HUES48 (cell line): ENCODE data around the gene PHAX.
"Not testable (repeated sequence)": the region's sequence is repeated elsewhere in the genome, so short reads cannot be mapped to it uniquely, and the experiment has no call there.

Experiments
- H3K27ac ChIP-seq: one replicate; pipeline ENCODE4 v1.7.0; 2013; ENCODE audit warnings: low read depth, low read length, inconsistent platforms
- H3K27me3 ChIP-seq: 2 replicates; pipeline ENCODE4 v1.6.1; 2013; ENCODE audit warnings: mild to moderate bottlenecking, low read length; ENCODE audit not compliant: control insufficient read depth, insufficient read depth
- H3K36me3 ChIP-seq: 2 replicates; pipeline ENCODE4 v1.6.1; 2013; ENCODE audit warnings: low read length; ENCODE audit not compliant: control insufficient read depth, insufficient read depth
- H3K4me1 ChIP-seq: 2 replicates; pipeline ENCODE4 v1.6.1; 2013; ENCODE audit warnings: mild to moderate bottlenecking, low read length; ENCODE audit not compliant: control insufficient read depth, insufficient read depth
- H3K4me3 ChIP-seq: 2 replicates; pipeline ENCODE4 v1.5.1; 2013; ENCODE audit warnings: mild to moderate bottlenecking, low read depth, low read length
- H3K9ac ChIP-seq: 2 replicates; pipeline ENCODE4 v1.6.1; 2013; ENCODE audit warnings: mild to moderate bottlenecking, low read depth, low read length, moderate library complexity
- H3K9me3 ChIP-seq: 2 replicates; pipeline ENCODE4 v1.6.1; 2013; ENCODE audit warnings: low read length; ENCODE audit not compliant: control insufficient read depth, insufficient read depth

Gene PHAX

GRCh38 chr5:126640866-126641265 is 40.1 kb downstream of the PHAX start:
- Histone ChIP-seq H3K36me3 (no peaks in the 10 kb centered on the region), H3K4me3 (no peak overlapping the region), H3K4me1 (no peaks in the 10 kb centered on the region), H3K27me3 (no peaks in the 10 kb centered on the region), H3K9ac (no peak overlapping the region), H3K27ac (no peak overlapping the region), H3K9me3 (peaks cover 12% of the 10 kb centered on the region)

GRCh38 chr5:126641387-126641786 is 40.6 kb downstream of the PHAX start:
- H3K4me1 ChIP-seq, result no peaks in the 10 kb centered on the region
- no peak overlapping the region for H3K9ac ChIP-seq
- no peaks in the 10 kb centered on the region for H3K27me3 ChIP-seq
- no peaks in the 10 kb centered on the region for H3K36me3 ChIP-seq
- H3K27ac ChIP-seq, result no peak overlapping the region
- no peak overlapping the region for H3K4me3 ChIP-seq
- peaks cover 12% of the 10 kb centered on the region for H3K9me3 ChIP-seq

DNA sequence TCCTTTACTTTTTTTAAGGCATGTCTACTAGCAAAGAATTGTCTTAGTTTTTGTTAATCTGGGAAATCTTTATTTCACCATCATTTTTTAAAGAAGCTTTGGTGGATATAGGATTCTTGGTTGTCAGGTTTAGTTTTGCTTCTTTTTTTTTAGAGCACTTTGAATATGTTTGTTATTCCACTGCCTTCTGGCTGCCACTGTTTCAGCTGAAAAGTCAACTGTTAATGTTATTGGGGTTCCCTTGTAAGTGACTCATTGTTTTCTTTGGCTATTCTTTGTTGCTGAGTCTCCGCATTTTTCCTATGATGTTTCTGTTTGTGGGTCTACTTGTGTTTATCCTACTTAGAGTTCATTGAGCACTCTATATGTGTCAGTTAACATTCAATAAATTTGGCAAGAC is 44.4 kb downstream of the PHAX start:
- no peaks in the 10 kb centered on the region for H3K4me1 ChIP-seq
- no peak overlapping the region for H3K27ac ChIP-seq
- H3K4me3 ChIP-seq, result no peak overlapping the region
- H3K36me3 ChIP-seq, result no peaks in the 10 kb centered on the region
- H3K27me3 ChIP-seq, result no peaks in the 10 kb centered on the region
- peaks cover 12% of the 10 kb centered on the region for H3K9me3 ChIP-seq
- no peak overlapping the region for H3K9ac ChIP-seq

DNA sequence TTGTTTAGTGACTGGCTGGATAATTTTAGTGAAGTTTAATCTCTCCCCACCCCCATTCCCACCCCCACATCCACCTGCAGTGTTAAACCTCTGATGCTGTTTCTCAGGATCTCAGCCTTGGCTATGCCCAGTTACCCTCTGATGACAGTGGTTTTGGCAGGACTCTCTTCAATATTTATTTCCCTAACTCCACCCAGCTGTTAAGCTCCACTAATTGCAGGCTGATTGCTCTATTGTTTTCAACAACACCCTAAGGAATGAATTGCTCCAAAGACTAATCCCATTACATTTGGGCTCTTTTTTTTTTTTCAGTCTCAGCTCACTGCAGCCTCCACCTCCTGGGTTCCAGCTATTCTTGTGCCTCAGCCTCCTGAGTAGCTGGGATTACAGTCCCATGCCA is 46.3 kb downstream of the PHAX start:
- Histone ChIP-seq H3K27ac (no peak overlapping the region), H3K27me3 (no peaks in the 10 kb centered on the region), H3K4me3 (no peak overlapping the region), H3K36me3 (no peaks in the 10 kb centered on the region), H3K4me1 (no peaks in the 10 kb centered on the region), H3K9ac (no peak overlapping the region), H3K9me3 (peaks cover 12% of the 10 kb centered on the region)

GRCh38 chr5:126648471-126648870 is 47.7 kb downstream of the PHAX start:
- H3K27ac ChIP-seq, result no peak overlapping the region
- H3K27me3 ChIP-seq, result no peaks in the 10 kb centered on the region
- H3K36me3 ChIP-seq, result no peaks in the 10 kb centered on the region
- peaks cover 12% of the 10 kb centered on the region for H3K9me3 ChIP-seq
- no peak overlapping the region for H3K4me3 ChIP-seq
- no peaks in the 10 kb centered on the region for H3K4me1 ChIP-seq
- H3K9ac ChIP-seq, result no peak overlapping the region

DNA sequence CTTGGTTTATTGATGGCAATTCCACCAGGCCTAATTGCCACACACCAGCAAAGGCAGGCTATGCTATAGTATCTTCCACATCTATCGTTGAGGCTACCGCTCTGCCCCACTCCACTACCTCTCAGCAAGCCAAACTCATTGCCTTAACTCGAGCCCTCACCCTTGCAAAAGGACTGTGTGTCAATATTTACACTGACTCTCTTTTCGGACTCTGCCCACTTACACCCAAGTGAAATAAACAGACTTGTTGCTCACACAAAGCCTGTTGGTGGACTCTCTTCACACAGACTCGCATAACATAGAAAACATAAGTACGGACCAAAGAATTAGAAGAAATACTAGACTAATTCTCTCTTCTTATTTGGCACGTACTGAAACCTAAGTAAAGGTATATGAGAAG is 48.3 kb downstream of the PHAX start:
- H3K4me3 ChIP-seq, H3K4me1 ChIP-seq, H3K36me3 ChIP-seq, H3K27ac ChIP-seq, H3K9ac ChIP-seq, H3K27me3 ChIP-seq: not testable (repeated sequence)
- H3K9me3 ChIP-seq, result peaks cover 12% of the 10 kb centered on the region

GRCh38 chr5:126649709-126650108 is 49.0 kb downstream of the PHAX start:
- not testable (repeated sequence) for H3K9ac ChIP-seq, H3K4me1 ChIP-seq, H3K4me3 ChIP-seq, H3K27me3 ChIP-seq, H3K36me3 ChIP-seq, H3K27ac ChIP-seq
- peaks cover 12% of the 10 kb centered on the region for H3K9me3 ChIP-seq

GRCh38 chr5:126650463-126650862 is 49.7 kb downstream of the PHAX start:
- no peak overlapping the region for H3K4me3 ChIP-seq
- H3K4me1 ChIP-seq, result no peaks in the 10 kb centered on the region
- 0 out of 2 replicates have a peak, but pooled peaks cover 4% of the 10 kb centered on the region for H3K9me3 ChIP-seq
- H3K36me3 ChIP-seq, result no peaks in the 10 kb centered on the region
- H3K27ac ChIP-seq, result no peak overlapping the region
- H3K27me3 ChIP-seq, result no peaks in the 10 kb centered on the region
- no peak overlapping the region for H3K9ac ChIP-seq

DNA sequence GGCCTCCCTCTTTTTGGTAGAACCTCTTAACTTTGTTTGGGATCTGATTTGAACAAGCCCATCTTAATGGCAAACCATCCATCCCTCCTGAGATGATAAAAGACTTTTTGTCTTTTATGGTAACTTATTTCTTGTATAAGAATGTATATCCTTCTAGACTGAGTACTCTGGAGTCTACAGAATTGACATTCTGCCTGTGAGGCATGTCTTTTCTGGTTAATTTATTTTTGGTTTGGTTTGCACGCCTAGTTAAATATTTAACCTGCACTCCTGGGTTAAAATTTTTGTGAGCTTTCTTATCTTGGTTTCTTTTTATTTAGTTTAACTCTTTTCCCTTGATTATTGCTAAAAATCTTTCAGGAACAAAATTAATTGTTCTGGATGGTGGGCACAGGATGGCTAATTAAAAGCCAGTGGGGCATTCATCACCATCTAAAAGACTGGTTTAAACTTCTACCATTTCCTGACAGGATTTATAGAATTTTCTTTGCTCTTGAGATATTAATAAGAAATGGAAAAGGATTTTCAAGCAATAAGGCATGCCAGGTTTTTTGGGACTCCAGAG is 50.3 kb downstream of the PHAX start:
- Histone ChIP-seq H3K9ac (no peak overlapping the region), H3K4me3 (no peak overlapping the region)

DNA sequence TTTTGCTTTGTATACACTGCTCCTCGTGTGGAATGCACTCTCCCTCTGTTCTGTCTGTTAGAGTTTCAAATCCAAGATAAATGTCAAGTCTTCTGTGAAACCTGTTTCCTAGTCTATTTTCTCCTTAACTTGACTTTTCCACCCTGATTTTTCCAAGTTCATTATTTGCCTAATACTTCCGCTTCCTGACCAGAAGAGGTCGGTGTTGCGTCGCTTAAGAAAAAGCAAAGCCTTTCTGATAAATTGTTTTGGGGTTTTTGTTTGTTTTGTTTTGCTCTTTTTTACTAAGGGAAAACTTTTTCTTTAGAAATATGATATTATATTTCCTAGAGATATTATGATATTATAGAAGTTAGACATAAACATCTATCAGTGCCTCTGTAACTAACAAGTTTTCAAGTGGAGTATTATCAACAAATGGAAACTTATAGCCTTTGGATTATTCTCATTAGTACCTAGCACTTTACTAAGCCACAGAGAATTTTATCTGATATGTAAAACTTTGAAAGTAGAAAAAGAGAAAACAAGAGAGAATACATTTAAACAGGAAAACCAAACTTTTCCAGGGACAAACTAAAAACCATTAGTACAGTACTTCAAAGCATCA is 55.8 kb downstream of the PHAX start:
- H3K9ac ChIP-seq, result no peak overlapping the region
- no peak overlapping the region for H3K4me3 ChIP-seq

More for the DNA sequence above, 50.3 kb downstream of the PHAX start:
- H3K9me3 ChIP-seq, result no peaks in the 10 kb centered on the region
- no peaks in the 10 kb centered on the region for H3K36me3 ChIP-seq
- no peaks in the 10 kb centered on the region for H3K27me3 ChIP-seq
- no peaks in the 10 kb centered on the region for H3K4me1 ChIP-seq
- no peak overlapping the region for H3K27ac ChIP-seq

DNA sequence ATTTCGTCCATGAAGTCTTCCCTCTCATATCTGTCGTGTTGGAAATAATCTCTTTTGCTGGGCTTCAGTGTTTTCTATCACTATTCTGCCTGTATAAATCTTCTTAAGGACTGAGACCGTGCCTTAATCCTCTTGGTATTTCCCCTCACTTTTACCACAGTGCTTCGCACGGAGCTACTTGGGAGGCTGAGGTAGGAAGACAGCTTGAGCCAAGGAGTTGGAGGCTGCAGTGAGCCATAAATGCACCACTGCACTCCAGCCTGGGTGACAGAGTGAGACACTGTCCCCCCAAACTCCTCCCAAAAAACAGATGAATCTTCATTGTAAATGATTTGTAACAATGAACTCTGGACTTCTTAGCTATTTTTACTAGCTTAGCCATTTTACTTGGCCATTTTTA is 57.8 kb downstream of the PHAX start:
- Histone ChIP-seq H3K9ac (no peak overlapping the region), H3K27ac (no peak overlapping the region)

More for the DNA sequence above, 55.8 kb downstream of the PHAX start:
- 0 out of 2 replicates have a peak, but pooled peaks cover 2% of the 10 kb centered on the region for H3K4me1 ChIP-seq
- no peak overlapping the region for H3K27ac ChIP-seq
- no peaks in the 10 kb centered on the region for H3K27me3 ChIP-seq
- H3K36me3 ChIP-seq, result no peaks in the 10 kb centered on the region
- no peaks in the 10 kb centered on the region for H3K9me3 ChIP-seq

More for the DNA sequence above, 57.8 kb downstream of the PHAX start:
- Histone ChIP-seq H3K36me3 (no peaks in the 10 kb centered on the region), H3K4me1 (0 out of 2 replicates have a peak, but pooled peaks cover 2% of the 10 kb centered on the region), H3K27me3 (no peaks in the 10 kb centered on the region), H3K4me3 (no peak overlapping the region), H3K9me3 (no peaks in the 10 kb centered on the region)
